ENCODE data around the gene DNAI7.
A peak's percentile ranks its signal among the peaks of the same experiment; 100 is the strongest.

The DNAI7 gene

DNA sequence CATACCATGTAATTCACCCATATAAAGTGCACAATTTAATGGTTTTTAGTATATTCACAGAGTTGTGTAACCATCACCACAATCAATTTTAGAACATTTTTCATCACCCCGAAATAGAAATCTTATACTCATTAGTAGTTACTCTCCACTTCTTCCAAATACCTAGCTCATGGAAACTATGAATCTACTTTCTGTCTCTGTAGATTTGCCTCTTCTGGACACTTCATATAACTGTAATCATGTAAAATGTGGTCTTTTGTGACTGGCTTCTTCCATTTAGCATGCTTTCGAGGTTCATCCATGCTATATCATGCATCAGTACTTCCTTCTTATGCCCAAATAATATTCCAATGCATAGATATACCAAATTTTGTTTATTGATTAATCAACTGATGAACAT lies 10.8 kb downstream of the DNAI7 start:
- Histone ChIP-seq H3K79me2 (ENCODE audit: control insufficient read depth, insufficient read depth, low read length, unreplicated experiment) (no peaks in the 10 kb centered on the region), H3K36me3 (ENCODE audit: insufficient read depth, low read length) (no peaks in the 10 kb centered on the region), H2AFZ (ENCODE audit: low read length, unreplicated experiment) (no peak overlapping the region), H3K27ac (ENCODE audit: low read depth, low read length) (no peak overlapping the region), H3K4me3 (ENCODE audit: low read depth, low read length) (no peak overlapping the region), H3K4me1 (ENCODE audit: control insufficient read depth, insufficient read depth, low read length, unreplicated experiment) (peaks cover 23% of the 10 kb centered on the region), H3K27me3 (ENCODE audit: insufficient read depth, low read length) (no peaks in the 10 kb centered on the region)

GRCh38 chr12:25182765-25183164 lies 12.2 kb downstream of the DNAI7 start:
- peaks cover 10% of the 10 kb centered on the region for H3K4me1 ChIP-seq (ENCODE audit: control insufficient read depth, insufficient read depth, low read length, unreplicated experiment)
- H3K27me3 ChIP-seq (ENCODE audit: insufficient read depth, low read length), result no peaks in the 10 kb centered on the region
- H3K79me2 ChIP-seq (ENCODE audit: control insufficient read depth, insufficient read depth, low read length, unreplicated experiment), result no peaks in the 10 kb centered on the region
- H3K27ac ChIP-seq (ENCODE audit: low read depth, low read length), result no peak overlapping the region
- H2AFZ ChIP-seq (ENCODE audit: low read length, unreplicated experiment), result no peak overlapping the region
- H3K36me3 ChIP-seq (ENCODE audit: insufficient read depth, low read length), result no peaks in the 10 kb centered on the region
- no peak overlapping the region for H3K4me3 ChIP-seq (ENCODE audit: low read depth, low read length)

- H3K4me3 ChIP-seq (ENCODE audit: low read depth, low read length), result no peak overlapping the region
- no peaks in the 10 kb centered on the region for H3K36me3 ChIP-seq (ENCODE audit: insufficient read depth, low read length)
- H3K79me2 ChIP-seq (ENCODE audit: control insufficient read depth, insufficient read depth, low read length, unreplicated experiment), result no peaks in the 10 kb centered on the region
- H3K27ac ChIP-seq (ENCODE audit: low read depth, low read length), result no peak overlapping the region
- no peaks in the 10 kb centered on the region for H3K4me1 ChIP-seq (ENCODE audit: control insufficient read depth, insufficient read depth, low read length, unreplicated experiment)
- H3K27me3 ChIP-seq (ENCODE audit: insufficient read depth, low read length), result no peaks in the 10 kb centered on the region
- H2AFZ ChIP-seq (ENCODE audit: low read length, unreplicated experiment), result no peak overlapping the region
These were observed 32.1 kb downstream of the DNAI7 start for GRCh38 chr12:25162866-25163265.

DNA sequence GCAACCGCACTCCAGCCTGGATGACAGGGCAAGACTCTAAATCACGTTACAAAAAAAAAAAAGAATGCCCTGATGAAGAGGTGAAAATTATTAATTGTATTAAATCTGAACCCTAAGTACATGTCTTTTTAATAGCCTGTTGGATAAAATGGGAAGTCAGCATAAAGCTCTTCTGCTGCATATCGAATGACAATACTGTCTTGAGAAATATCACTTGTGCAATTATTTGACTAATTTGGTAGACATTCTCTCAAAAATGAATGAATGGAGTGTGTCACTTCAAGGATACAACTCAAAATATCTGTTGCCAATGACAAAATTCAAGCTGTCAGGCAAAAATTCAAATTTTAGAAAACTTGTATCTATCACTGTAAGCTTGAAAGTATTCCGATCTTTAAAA lies 38.9 kb downstream of the DNAI7 start:
- H3K4me1 ChIP-seq (ENCODE audit: control insufficient read depth, insufficient read depth, low read length, unreplicated experiment), result peaks cover 11% of the 10 kb centered on the region
- H3K27ac ChIP-seq (ENCODE audit: low read depth, low read length), result no peak overlapping the region
- no peaks in the 10 kb centered on the region for H3K27me3 ChIP-seq (ENCODE audit: insufficient read depth, low read length)
- H3K4me3 ChIP-seq (ENCODE audit: low read depth, low read length), result no peak overlapping the region
- no peak overlapping the region for H2AFZ ChIP-seq (ENCODE audit: low read length, unreplicated experiment)
- H3K36me3 ChIP-seq (ENCODE audit: insufficient read depth, low read length), result no peaks in the 10 kb centered on the region
- no peaks in the 10 kb centered on the region for H3K79me2 ChIP-seq (ENCODE audit: control insufficient read depth, insufficient read depth, low read length, unreplicated experiment)

DNA sequence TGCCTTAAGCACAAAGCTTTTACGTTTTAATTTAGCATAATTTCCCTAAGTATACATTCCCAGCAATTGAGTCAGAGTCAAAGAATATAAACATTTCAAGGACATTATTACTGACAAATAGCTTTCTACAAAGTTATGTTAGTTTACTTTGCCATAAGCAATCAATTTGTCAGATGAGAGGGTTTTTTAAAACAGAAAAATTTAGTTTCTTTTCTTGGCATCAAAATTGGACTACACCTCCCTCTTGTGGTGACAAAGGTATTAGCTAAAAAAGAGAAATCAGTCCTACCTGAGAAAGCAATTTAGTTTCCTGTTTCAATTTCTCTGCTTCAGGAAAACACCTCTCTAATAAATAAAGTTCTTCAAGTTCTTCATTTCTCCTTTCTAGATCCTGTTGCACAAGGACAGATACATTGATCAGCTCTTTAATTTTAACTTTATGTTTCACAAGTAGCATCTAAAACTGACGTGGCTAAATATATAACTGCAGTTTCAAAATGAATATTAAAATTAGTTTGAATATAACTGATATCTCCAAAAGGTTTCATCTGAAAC lies 39.9 kb downstream of the DNAI7 start:
- Histone ChIP-seq H3K27ac (ENCODE audit: low read depth, low read length) (0 out of 2 replicates have a peak overlapping the region, but pooled peaks have one; percentile 30), H3K4me3 (ENCODE audit: low read depth, low read length) (no peak overlapping the region), H3K36me3 (ENCODE audit: insufficient read depth, low read length) (no peaks in the 10 kb centered on the region), H3K79me2 (ENCODE audit: control insufficient read depth, insufficient read depth, low read length, unreplicated experiment) (no peaks in the 10 kb centered on the region), H3K27me3 (ENCODE audit: insufficient read depth, low read length) (no peaks in the 10 kb centered on the region), H2AFZ (ENCODE audit: low read length, unreplicated experiment) (peak overlapping the region; percentile 86), H3K4me1 (ENCODE audit: control insufficient read depth, insufficient read depth, low read length, unreplicated experiment) (peaks cover 16% of the 10 kb centered on the region)

DNA sequence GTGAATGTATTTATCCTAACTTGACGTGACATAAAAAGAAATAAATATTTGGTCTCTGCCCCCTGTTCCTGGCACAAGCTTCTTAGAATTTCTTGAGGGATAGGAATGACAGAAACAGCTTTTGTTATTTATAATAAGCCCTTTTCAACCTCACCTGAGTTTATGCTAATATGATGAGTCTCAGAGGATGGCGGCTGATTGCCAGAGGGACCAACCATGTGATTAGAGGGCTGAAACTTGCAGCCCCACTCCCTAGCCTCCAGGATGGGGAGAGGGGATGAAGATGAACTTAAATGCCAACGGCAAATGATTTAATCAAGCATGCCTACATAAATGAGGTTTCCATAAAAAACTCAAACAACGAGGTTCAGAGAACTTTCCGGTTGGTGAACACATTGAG lies 42.9 kb downstream of the DNAI7 start:
- Histone ChIP-seq H2AFZ (ENCODE audit: low read length, unreplicated experiment) (peak overlapping the region; percentile 86), H3K36me3 (ENCODE audit: insufficient read depth, low read length) (no peaks in the 10 kb centered on the region), H3K79me2 (ENCODE audit: control insufficient read depth, insufficient read depth, low read length, unreplicated experiment) (no peaks in the 10 kb centered on the region), H3K4me3 (ENCODE audit: low read depth, low read length) (no peak overlapping the region), H3K27ac (ENCODE audit: low read depth, low read length) (peak overlapping the region; percentile 84), H3K27me3 (ENCODE audit: insufficient read depth, low read length) (no peaks in the 10 kb centered on the region), H3K4me1 (ENCODE audit: control insufficient read depth, insufficient read depth, low read length, unreplicated experiment) (peaks cover 16% of the 10 kb centered on the region)

DNA sequence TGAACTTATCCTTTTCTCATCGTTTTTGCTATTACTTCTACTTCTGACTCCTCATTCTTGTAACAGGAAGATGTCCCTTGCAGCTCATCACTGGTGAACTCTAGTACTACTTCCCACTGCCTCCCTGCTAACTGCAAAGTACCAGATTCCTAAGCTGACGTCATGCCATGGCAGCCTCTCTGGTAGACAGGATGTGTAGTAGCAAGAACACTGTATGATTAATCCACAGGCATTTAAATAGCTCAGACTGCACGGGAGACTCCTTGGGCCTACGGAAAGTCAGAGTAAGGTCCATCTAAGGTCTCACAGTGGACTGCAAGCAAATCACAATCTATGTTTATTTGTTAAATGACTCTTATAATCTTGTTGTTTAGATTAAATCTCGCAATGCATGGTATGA lies 43.5 kb downstream of the DNAI7 start:
- Histone ChIP-seq H3K36me3 (ENCODE audit: insufficient read depth, low read length) (no peaks in the 10 kb centered on the region), H3K27me3 (ENCODE audit: insufficient read depth, low read length) (no peaks in the 10 kb centered on the region), H3K27ac (ENCODE audit: low read depth, low read length) (peak overlapping the region; percentile 84), H3K4me3 (ENCODE audit: low read depth, low read length) (no peak overlapping the region), H2AFZ (ENCODE audit: low read length, unreplicated experiment) (peak overlapping the region; percentile 86), H3K79me2 (ENCODE audit: control insufficient read depth, insufficient read depth, low read length, unreplicated experiment) (no peaks in the 10 kb centered on the region), H3K4me1 (ENCODE audit: control insufficient read depth, insufficient read depth, low read length, unreplicated experiment) (peaks cover 16% of the 10 kb centered on the region)

- Histone ChIP-seq H3K4me1 (ENCODE audit: control insufficient read depth, insufficient read depth, low read length, unreplicated experiment) (peaks cover 10% of the 10 kb centered on the region), H3K36me3 (ENCODE audit: insufficient read depth, low read length) (no peaks in the 10 kb centered on the region), H3K4me3 (ENCODE audit: low read depth, low read length) (no peak overlapping the region), H3K27ac (ENCODE audit: low read depth, low read length) (no peak overlapping the region), H3K27me3 (ENCODE audit: insufficient read depth, low read length) (no peaks in the 10 kb centered on the region), H2AFZ (ENCODE audit: low read length, unreplicated experiment) (no peak overlapping the region), H3K79me2 (ENCODE audit: control insufficient read depth, insufficient read depth, low read length, unreplicated experiment) (no peaks in the 10 kb centered on the region)
These were observed 48.3 kb downstream of the DNAI7 start for GRCh38 chr12:25146686-25147085.

DNA sequence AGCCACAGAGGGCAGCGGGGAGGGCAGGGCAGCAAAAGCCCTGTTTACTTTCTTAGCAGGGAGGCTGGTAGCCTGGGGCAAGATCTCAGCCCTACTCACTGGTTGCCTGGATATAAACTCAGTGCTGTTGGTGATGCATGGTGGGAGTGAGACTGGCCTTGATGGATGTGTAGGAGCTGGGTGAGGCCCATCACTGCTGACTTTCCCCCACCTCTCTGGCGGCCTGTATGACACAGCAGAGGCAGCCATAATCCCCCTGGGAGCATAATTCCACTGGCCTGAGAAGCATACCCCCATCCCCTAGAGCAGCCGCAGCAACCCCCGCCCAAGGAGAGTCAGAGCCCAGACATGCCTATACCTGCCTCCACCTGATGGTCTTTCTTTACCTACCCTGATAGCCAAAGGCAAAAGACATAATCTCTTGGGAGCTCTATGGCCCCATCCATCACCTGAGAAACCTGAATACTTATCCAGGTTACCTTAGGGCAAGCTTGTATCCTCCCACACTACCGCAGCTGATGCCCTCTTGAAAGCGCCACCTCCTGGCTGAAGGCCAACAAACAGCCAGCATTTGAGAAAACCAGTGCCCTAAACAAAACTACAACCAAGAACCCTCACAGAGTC lies 59.3 kb downstream of the DNAI7 start:
- Histone ChIP-seq H3K79me2 (ENCODE audit: control insufficient read depth, insufficient read depth, low read length, unreplicated experiment) (no peaks in the 10 kb centered on the region), H3K4me1 (ENCODE audit: control insufficient read depth, insufficient read depth, low read length, unreplicated experiment) (no peaks in the 10 kb centered on the region), H3K27ac (ENCODE audit: low read depth, low read length) (no peak overlapping the region), H3K4me3 (ENCODE audit: low read depth, low read length) (no peak overlapping the region), H2AFZ (ENCODE audit: low read length, unreplicated experiment) (no peak overlapping the region), H3K27me3 (ENCODE audit: insufficient read depth, low read length) (no peaks in the 10 kb centered on the region), H3K36me3 (ENCODE audit: insufficient read depth, low read length) (no peaks in the 10 kb centered on the region)

- Histone ChIP-seq H3K4me3 (ENCODE audit: low read depth, low read length) (no peak overlapping the region), H2AFZ (ENCODE audit: low read length, unreplicated experiment) (no peak overlapping the region)
These were observed 63.7 kb downstream of the DNAI7 start for GRCh38 chr12:25131270-25131669.

GRCh38 chr12:25130741-25131188 lies 64.2 kb downstream of the DNAI7 start:
- H3K36me3 ChIP-seq (ENCODE audit: insufficient read depth, low read length), result no peaks in the 10 kb centered on the region
- no peak overlapping the region for H3K27ac ChIP-seq (ENCODE audit: low read depth, low read length)
- no peak overlapping the region for H3K4me3 ChIP-seq (ENCODE audit: low read depth, low read length)
- H3K27me3 ChIP-seq (ENCODE audit: insufficient read depth, low read length), result no peaks in the 10 kb centered on the region
- H2AFZ ChIP-seq (ENCODE audit: low read length, unreplicated experiment), result no peak overlapping the region
- no peaks in the 10 kb centered on the region for H3K4me1 ChIP-seq (ENCODE audit: control insufficient read depth, insufficient read depth, low read length, unreplicated experiment)
- no peaks in the 10 kb centered on the region for H3K79me2 ChIP-seq (ENCODE audit: control insufficient read depth, insufficient read depth, low read length, unreplicated experiment)

More at GRCh38 chr12:25131270-25131669, 63.7 kb downstream of the DNAI7 start:
- Histone ChIP-seq H3K27ac (ENCODE audit: low read depth, low read length) (no peak overlapping the region), H3K79me2 (ENCODE audit: control insufficient read depth, insufficient read depth, low read length, unreplicated experiment) (no peaks in the 10 kb centered on the region), H3K4me1 (ENCODE audit: control insufficient read depth, insufficient read depth, low read length, unreplicated experiment) (no peaks in the 10 kb centered on the region), H3K27me3 (ENCODE audit: insufficient read depth, low read length) (no peaks in the 10 kb centered on the region), H3K36me3 (ENCODE audit: insufficient read depth, low read length) (no peaks in the 10 kb centered on the region)

All from ACC112 (cell line).